Activated naive CD8-positive, alpha-beta T cell (primary cell): Measurements from ENCODE around the gene LMF1.
A peak's percentile ranks its signal among the peaks of the same experiment; 100 is the strongest.

Experiments used
- H3K27ac Mint-ChIP-seq: one replicate; pipeline ENCODE4 v1.8.0; 2021; ENCODE audit warnings: mixed read lengths
- H3K27me3 Mint-ChIP-seq: one replicate; pipeline ENCODE4 v1.8.0; 2021; ENCODE audit warnings: mixed read lengths
- H3K36me3 Mint-ChIP-seq: one replicate; pipeline ENCODE4 v1.8.0; 2021; ENCODE audit warnings: mixed read lengths
- H3K4me1 Mint-ChIP-seq: one replicate; pipeline ENCODE4 v1.8.0; 2021; ENCODE audit warnings: low read depth, mixed read lengths
- H3K4me3 Mint-ChIP-seq: one replicate; pipeline ENCODE4 v1.8.0; 2021; ENCODE audit warnings: mild to moderate bottlenecking, mixed read lengths
- H3K9me3 Mint-ChIP-seq: one replicate; pipeline ENCODE4 v1.8.0; 2021; ENCODE audit warnings: low read depth, mixed read lengths

Gene LMF1

GRCh38 chr16:973366-973765 lies 2.6 kb upstream of the LMF1 start:
- H3K27ac Mint-ChIP-seq = no peak overlapping the region
- no peaks in the 10 kb centered on the region for H3K27me3 Mint-ChIP-seq
- peaks cover 2% of the 10 kb centered on the region for H3K36me3 Mint-ChIP-seq
- H3K4me3 Mint-ChIP-seq = no peak overlapping the region
- H3K4me1 Mint-ChIP-seq = peaks cover 22% of the 10 kb centered on the region
- H3K9me3 Mint-ChIP-seq = no peaks in the 10 kb centered on the region

- no peak overlapping the region for H3K27ac Mint-ChIP-seq
- peaks cover 19% of the 10 kb centered on the region for H3K4me1 Mint-ChIP-seq
- H3K27me3 Mint-ChIP-seq = no peaks in the 10 kb centered on the region
- no peaks in the 10 kb centered on the region for H3K9me3 Mint-ChIP-seq
- H3K4me3 Mint-ChIP-seq = no peak overlapping the region
- peaks cover 2% of the 10 kb centered on the region for H3K36me3 Mint-ChIP-seq
These were observed 1.7 kb upstream of the LMF1 start for GRCh38 chr16:972316-973002.

DNA sequence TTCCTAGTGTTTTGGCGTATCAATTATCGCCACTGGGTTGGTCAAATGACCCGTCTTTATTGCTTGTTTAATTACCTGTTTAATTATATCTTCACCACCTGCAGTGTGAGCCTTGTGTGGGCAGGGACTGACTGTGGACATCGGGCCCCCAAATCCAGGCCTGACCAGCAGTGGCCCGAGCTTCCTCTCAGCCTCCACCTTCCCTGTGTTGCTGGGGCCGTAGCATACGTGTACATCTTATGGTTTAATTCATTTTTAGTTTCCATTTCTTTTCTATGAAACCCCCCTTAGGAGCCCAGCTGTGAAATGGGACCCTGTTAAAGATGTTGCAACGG lies 1.2 kb upstream of the LMF1 start:
- no peaks in the 10 kb centered on the region for H3K9me3 Mint-ChIP-seq
- H3K27me3 Mint-ChIP-seq = no peaks in the 10 kb centered on the region
- peak overlapping the region; percentile 44 for H3K4me3 Mint-ChIP-seq
- peaks cover 2% of the 10 kb centered on the region for H3K36me3 Mint-ChIP-seq
- no peak overlapping the region for H3K27ac Mint-ChIP-seq
- H3K4me1 Mint-ChIP-seq = peaks cover 19% of the 10 kb centered on the region

GRCh38 chr16:971582-971905 lies 760 bp upstream of the LMF1 start:
- H3K27me3 Mint-ChIP-seq = no peaks in the 10 kb centered on the region
- peaks cover 2% of the 10 kb centered on the region for H3K36me3 Mint-ChIP-seq
- peaks cover 19% of the 10 kb centered on the region for H3K4me1 Mint-ChIP-seq
- peak overlapping the region; percentile 44 for H3K4me3 Mint-ChIP-seq
- H3K9me3 Mint-ChIP-seq = no peaks in the 10 kb centered on the region
- H3K27ac Mint-ChIP-seq = no peak overlapping the region

- Mint-ChIP-seq H3K4me1 (peaks cover 24% of the 10 kb centered on the region), H3K27me3 (no peaks in the 10 kb centered on the region), H3K9me3 (no peaks in the 10 kb centered on the region), H3K27ac (no peak overlapping the region), H3K4me3 (peak overlapping the region; percentile 78), H3K36me3 (peaks cover 6% of the 10 kb centered on the region)
These were observed 408 bp downstream of the LMF1 start for GRCh38 chr16:970386-970765.

DNA sequence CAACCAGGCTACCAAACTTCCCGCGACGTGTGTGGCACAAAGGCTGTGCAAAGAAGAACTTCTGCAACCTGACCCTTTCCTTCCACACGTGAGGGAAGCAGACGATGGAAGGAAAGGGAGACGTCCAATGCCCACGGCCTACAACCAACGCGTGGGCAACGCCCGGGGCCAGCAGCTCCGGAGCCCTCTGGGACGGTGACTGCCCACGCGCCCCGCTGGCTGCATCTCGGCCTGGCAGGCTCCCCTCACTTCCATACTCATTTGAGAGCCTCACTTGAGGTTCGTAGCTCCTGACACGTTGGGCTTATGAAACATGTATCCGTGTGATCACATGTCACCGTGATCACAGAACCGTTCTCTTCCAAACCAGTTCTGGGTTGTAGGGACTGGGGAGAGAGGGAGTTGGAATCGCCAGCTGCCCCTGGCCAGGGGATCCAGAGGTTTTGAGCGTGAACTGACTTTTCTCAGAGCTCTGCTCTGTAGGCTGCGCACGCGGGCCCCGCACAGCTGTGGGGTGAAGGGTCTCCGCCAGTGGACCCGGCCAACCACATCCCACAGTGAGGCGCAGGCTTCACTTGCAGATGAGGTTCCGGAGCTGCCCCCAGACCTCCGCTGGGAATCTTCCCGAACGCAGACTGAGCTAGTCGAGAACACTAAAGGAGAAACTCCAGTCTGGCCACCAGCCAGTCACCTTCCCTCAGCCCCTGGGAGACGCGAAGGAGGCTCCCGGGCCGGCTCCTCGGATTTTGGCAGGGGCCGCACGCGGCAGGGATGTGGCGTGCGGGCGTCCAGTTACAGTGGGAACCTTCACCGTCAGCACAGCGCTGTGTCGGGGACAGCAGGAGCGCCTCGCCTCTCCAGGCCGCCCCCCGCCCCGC lies 1.0 kb downstream of the LMF1 start:
- H3K27me3 Mint-ChIP-seq = no peaks in the 10 kb centered on the region
- H3K4me1 Mint-ChIP-seq = peaks cover 26% of the 10 kb centered on the region
- peaks cover 6% of the 10 kb centered on the region for H3K36me3 Mint-ChIP-seq
- H3K27ac Mint-ChIP-seq = peak overlapping the region; percentile 50
- no peaks in the 10 kb centered on the region for H3K9me3 Mint-ChIP-seq
- H3K4me3 Mint-ChIP-seq = peak overlapping the region; percentile 78

- Mint-ChIP-seq H3K27me3 (no peaks in the 10 kb centered on the region), H3K36me3 (peaks cover 6% of the 10 kb centered on the region), H3K9me3 (no peaks in the 10 kb centered on the region), H3K27ac (peak overlapping the region; percentile 46), H3K4me3 (peak overlapping the region; percentile 76), H3K4me1 (peaks cover 33% of the 10 kb centered on the region)
These were observed 2.2 kb downstream of the LMF1 start for GRCh38 chr16:968620-969019.

- peaks cover 6% of the 10 kb centered on the region for H3K36me3 Mint-ChIP-seq
- no peak overlapping the region for H3K4me3 Mint-ChIP-seq
- peaks cover 40% of the 10 kb centered on the region for H3K4me1 Mint-ChIP-seq
- H3K9me3 Mint-ChIP-seq = no peaks in the 10 kb centered on the region
- no peak overlapping the region for H3K27ac Mint-ChIP-seq
- H3K27me3 Mint-ChIP-seq = no peaks in the 10 kb centered on the region
These were observed 3.1 kb downstream of the LMF1 start for GRCh38 chr16:967546-968295.

GRCh38 chr16:967077-967541 lies 3.7 kb downstream of the LMF1 start:
- Mint-ChIP-seq H3K27me3 (no peaks in the 10 kb centered on the region), H3K36me3 (peaks cover 6% of the 10 kb centered on the region), H3K27ac (no peak overlapping the region), H3K4me1 (peaks cover 40% of the 10 kb centered on the region), H3K4me3 (no peak overlapping the region), H3K9me3 (no peaks in the 10 kb centered on the region)

- H3K36me3 Mint-ChIP-seq = peaks cover 6% of the 10 kb centered on the region
- no peaks in the 10 kb centered on the region for H3K9me3 Mint-ChIP-seq
- no peaks in the 10 kb centered on the region for H3K27me3 Mint-ChIP-seq
- no peak overlapping the region for H3K27ac Mint-ChIP-seq
- peaks cover 39% of the 10 kb centered on the region for H3K4me1 Mint-ChIP-seq
- no peak overlapping the region for H3K4me3 Mint-ChIP-seq
These were observed 4.3 kb downstream of the LMF1 start for GRCh38 chr16:966505-966904.

- H3K27me3 Mint-ChIP-seq = no peaks in the 10 kb centered on the region
- no peak overlapping the region for H3K27ac Mint-ChIP-seq
- no peak overlapping the region for H3K4me3 Mint-ChIP-seq
- H3K4me1 Mint-ChIP-seq = peaks cover 37% of the 10 kb centered on the region
- H3K36me3 Mint-ChIP-seq = peaks cover 6% of the 10 kb centered on the region
- no peaks in the 10 kb centered on the region for H3K9me3 Mint-ChIP-seq
These were observed 4.7 kb downstream of the LMF1 start for GRCh38 chr16:966035-966434.

DNA sequence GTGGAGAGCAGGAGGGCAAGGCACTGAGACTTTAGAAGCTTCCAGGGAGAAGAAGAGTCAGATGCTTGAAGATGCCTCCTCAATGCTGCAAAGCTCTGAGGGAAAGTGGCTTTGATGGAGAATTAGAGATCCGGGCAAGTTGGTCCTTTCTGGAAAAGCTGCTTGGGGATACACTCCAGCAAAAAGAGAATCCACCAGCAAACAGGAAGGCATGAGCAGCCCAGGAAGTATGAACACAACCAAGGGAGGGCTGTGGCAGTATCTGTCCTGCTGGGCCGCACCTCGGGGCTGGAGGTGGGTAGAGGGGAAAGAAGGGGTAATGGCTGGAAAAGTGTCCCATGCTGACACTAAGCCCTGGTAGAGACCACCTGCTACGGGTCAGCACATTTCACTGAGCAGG lies 5.3 kb downstream of the LMF1 start:
- no peak overlapping the region for H3K27ac Mint-ChIP-seq
- no peak overlapping the region for H3K4me3 Mint-ChIP-seq
- no peaks in the 10 kb centered on the region for H3K9me3 Mint-ChIP-seq
- peaks cover 37% of the 10 kb centered on the region for H3K4me1 Mint-ChIP-seq
- H3K36me3 Mint-ChIP-seq = peaks cover 6% of the 10 kb centered on the region
- no peaks in the 10 kb centered on the region for H3K27me3 Mint-ChIP-seq

DNA sequence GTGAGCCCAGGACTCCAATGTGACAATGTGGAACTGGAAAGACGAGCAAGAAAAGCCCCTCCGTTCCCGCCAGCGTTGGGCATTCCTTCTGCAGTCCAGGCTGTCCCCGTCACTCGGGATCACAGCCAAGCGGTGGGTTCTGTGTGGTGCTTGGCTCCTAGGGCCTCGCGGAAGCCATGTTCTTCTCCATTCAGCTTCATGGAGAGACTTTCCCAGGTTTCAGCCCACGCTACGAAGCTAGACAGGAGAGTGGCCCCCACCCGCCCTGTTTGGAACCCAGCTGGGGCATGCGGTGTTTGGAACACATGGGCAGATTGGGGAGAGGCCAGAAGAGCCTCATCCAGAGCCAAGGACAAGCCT lies 5.8 kb downstream of the LMF1 start:
- Mint-ChIP-seq H3K27me3 (no peaks in the 10 kb centered on the region), H3K4me1 (peaks cover 37% of the 10 kb centered on the region), H3K36me3 (peaks cover 6% of the 10 kb centered on the region), H3K4me3 (no peak overlapping the region), H3K27ac (no peak overlapping the region), H3K9me3 (no peaks in the 10 kb centered on the region)

DNA sequence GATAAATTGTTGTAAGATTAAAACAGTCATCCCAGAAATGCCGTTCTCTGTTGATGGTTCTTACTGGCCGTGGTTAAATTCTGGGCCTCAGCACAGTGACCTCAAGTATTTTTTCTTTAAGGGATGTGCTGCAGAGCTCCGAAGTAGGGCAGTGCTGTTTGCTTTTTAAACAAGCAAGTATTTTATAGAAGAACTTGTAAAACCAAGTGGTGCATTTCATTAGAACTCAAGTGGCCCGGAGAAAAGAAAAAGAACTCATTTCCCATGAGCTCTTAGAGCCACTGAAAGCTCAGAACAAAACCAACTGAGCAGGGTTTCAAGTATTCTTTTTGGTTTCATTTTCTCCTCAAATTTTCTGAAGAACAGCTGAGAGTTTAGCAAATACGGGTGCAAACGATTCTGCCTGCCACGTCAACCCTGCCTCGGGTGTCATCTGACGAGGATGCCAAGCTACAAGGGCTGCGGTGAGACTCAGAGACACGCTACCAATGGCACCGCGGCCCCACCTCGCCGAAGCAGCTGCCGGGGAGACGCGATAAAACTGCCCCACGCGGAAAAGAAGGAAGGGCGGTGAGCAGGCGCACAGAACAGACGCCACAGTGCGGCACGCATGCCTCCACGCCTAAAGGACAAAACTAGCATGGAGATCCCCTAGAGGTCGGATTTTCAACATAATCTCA lies 6.3 kb downstream of the LMF1 start:
- no peaks in the 10 kb centered on the region for H3K27me3 Mint-ChIP-seq
- H3K36me3 Mint-ChIP-seq = peaks cover 6% of the 10 kb centered on the region
- no peak overlapping the region for H3K27ac Mint-ChIP-seq
- no peak overlapping the region for H3K4me3 Mint-ChIP-seq
- H3K4me1 Mint-ChIP-seq = peaks cover 33% of the 10 kb centered on the region
- H3K9me3 Mint-ChIP-seq = no peaks in the 10 kb centered on the region

DNA sequence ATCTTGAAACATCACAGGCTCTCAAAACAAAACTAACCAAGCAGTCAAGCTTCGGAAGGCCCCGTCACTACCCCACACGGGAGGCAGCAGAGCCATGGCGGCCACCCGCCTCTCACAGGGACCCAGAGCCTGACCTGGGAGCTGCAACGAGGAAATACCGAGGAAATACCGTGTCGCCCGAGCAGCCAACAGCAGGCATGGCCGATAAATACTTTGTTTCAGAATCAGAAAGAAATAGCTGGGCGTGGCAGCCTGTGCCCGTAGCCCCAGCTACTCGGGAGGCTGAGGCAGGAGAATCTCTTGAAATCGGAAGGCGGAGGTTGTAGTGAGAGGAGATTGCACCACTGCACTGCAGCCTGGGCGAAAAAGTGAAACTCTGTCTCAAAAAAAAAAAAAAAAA lies 6.9 kb downstream of the LMF1 start:
- Mint-ChIP-seq H3K4me1 (peaks cover 30% of the 10 kb centered on the region), H3K27me3 (no peaks in the 10 kb centered on the region), H3K9me3 (no peaks in the 10 kb centered on the region), H3K4me3 (no peak overlapping the region), H3K27ac (no peak overlapping the region), H3K36me3 (peaks cover 6% of the 10 kb centered on the region)
